Activated B cell treated with CpG ODN at 0.5 μM for 24 hours (primary cell): ENCODE measurements around the gene CACNA2D3. TPM values are rescaled to one million over a fixed set of nuclear protein-coding genes. Genes with fewer than 3 reads are reported as not detected.

Experiments used
- ATAC-seq: fragments of 200-7000 bp; cut with Tn5 transposase; one replicate; pipeline ENCODE4 v1.10.0; 2021; ENCODE audit warnings: low read depth, mild to moderate bottlenecking, moderate library complexity
- CTCF ChIA-PET: fragments of 350-600 bp; sonication (Branson Sonifier 250); formaldehyde crosslinking; loops from one replicate; lab custom pipeline; 2021; ENCODE audit warnings: antibody characterized with exemption; lab: Charles Lee
- POLR2A ChIA-PET: fragments of 350-600 bp; sonication (Branson Sonifier 250); formaldehyde crosslinking; loops from one replicate; lab custom pipeline; 2021; ENCODE audit warnings: antibody characterized with exemption; lab: Charles Lee
- DNase-seq: peaks from one replicate; pipeline ENCODE4 v3.0.0; 2022
- H3K27ac Mint-ChIP-seq: one replicate; pipeline ENCODE4 v1.8.0; 2020; ENCODE audit warnings: mixed read lengths
- H3K27me3 Mint-ChIP-seq: one replicate; pipeline ENCODE4 v1.8.0; 2021; ENCODE audit warnings: mixed read lengths
- H3K36me3 Mint-ChIP-seq: one replicate; pipeline ENCODE4 v1.8.0; 2021; ENCODE audit warnings: low read depth, mixed read lengths
- H3K4me1 Mint-ChIP-seq: one replicate; pipeline ENCODE4 v1.8.0; 2021; ENCODE audit warnings: mixed read lengths
- H3K4me3 Mint-ChIP-seq: one replicate; pipeline ENCODE4 v1.8.0; 2020; ENCODE audit warnings: mild to moderate bottlenecking, mixed read lengths
- H3K9me3 Mint-ChIP-seq: one replicate; pipeline ENCODE4 v1.8.0; 2020; ENCODE audit warnings: mixed read lengths
- intact Hi-C: fragments of 100-400 bp; cut with micrococcal nuclease; formaldehyde crosslinking; loops from one replicate; pipeline ENCODE4 v1.15.1; 2024
- total RNA-seq: library from RNA; stranded (reverse); gene quantifications from 2 replicates; pipeline ENCODE4 v1.2.3, GENCODE V29; 2022
- TF ChIP-seq, protein P1 (sequence below): fragments of 200-600 bp; IDR thresholded peaks from one replicate; pipeline ENCODE4 v1.8.0; 2022; ENCODE audit warnings: antibody characterized with exemption, mild to moderate bottlenecking

Gene CACNA2D3
- total RNA-seq, 1 donor from 2014 or later = not detected

DNA sequence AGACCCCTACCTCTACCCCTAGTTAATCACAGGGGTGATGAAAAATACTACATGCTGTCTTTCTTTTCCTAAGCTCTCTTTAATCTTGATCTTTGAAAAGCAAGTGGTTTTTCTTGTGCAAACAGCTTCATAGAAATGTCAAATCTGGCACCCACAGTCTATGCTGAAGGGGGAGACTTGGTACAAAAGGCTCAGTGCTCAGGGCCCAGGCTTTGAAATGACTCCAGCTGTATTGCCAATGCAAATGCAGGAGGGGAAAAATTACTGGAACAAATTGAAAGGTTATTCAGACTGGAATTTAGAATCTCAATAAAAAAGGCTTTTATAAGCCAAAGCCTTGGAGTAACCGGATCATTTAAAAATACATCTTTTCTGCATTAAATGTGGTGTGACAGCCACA lies 581.6 kb downstream of the CACNA2D3 start:
- no peaks in the 10 kb centered on the region for H3K9me3 Mint-ChIP-seq
- ChIA-PET CTCF (no interaction called here), POLR2A (no interaction called here)
- no peaks in the 10 kb centered on the region for H3K4me1 Mint-ChIP-seq
- intact Hi-C loops = no loop called here
- no peak overlapping the region for H3K27ac Mint-ChIP-seq
- DNase-seq = no peak
- H3K27me3 Mint-ChIP-seq = no peaks in the 10 kb centered on the region
- no peak overlapping the region for H3K4me3 Mint-ChIP-seq
- TF ChIP-seq, protein P1, sequence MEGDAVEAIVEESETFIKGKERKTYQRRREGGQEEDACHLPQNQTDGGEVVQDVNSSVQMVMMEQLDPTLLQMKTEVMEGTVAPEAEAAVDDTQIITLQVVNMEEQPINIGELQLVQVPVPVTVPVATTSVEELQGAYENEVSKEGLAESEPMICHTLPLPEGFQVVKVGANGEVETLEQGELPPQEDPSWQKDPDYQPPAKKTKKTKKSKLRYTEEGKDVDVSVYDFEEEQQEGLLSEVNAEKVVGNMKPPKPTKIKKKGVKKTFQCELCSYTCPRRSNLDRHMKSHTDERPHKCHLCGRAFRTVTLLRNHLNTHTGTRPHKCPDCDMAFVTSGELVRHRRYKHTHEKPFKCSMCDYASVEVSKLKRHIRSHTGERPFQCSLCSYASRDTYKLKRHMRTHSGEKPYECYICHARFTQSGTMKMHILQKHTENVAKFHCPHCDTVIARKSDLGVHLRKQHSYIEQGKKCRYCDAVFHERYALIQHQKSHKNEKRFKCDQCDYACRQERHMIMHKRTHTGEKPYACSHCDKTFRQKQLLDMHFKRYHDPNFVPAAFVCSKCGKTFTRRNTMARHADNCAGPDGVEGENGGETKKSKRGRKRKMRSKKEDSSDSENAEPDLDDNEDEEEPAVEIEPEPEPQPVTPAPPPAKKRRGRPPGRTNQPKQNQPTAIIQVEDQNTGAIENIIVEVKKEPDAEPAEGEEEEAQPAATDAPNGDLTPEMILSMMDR = no peak
- H3K36me3 Mint-ChIP-seq = no peaks in the 10 kb centered on the region
- ATAC-seq = no peak

DNA sequence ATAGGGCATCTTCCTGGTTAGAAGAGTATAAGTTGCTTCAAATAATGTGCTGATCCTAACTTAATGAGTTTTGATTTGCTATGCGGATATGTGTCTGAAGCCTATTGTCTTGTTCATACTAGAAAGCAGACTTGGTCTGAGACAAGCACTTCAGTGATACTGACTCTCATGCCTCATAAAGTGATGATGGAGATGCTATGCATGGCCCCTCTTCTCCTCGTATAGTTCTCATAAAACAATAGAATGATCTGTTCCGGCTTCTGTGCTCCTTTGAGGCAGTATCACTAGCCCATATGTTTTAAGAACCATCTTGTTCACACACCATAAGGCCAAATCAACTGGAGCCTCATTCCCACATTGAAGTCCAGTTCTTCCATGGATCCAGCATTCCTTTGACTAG lies 583.4 kb downstream of the CACNA2D3 start:
- ChIA-PET POLR2A (no interaction called here), CTCF (no interaction called here)
- Mint-ChIP-seq H3K4me1 (no peaks in the 10 kb centered on the region), H3K27me3 (no peaks in the 10 kb centered on the region), H3K9me3 (no peaks in the 10 kb centered on the region), H3K36me3 (no peaks in the 10 kb centered on the region), H3K4me3 (no peak overlapping the region), H3K27ac (no peak overlapping the region)
- intact Hi-C loops = no loop called here
- DNase-seq = no peak
- TF ChIP-seq, protein P1 = no peak
- no peak for ATAC-seq

- Mint-ChIP-seq H3K36me3 (no peaks in the 10 kb centered on the region), H3K27ac (no peak overlapping the region), H3K27me3 (no peaks in the 10 kb centered on the region), H3K4me1 (no peaks in the 10 kb centered on the region), H3K9me3 (no peaks in the 10 kb centered on the region), H3K4me3 (no peak overlapping the region)
- POLR2A ChIA-PET = no interaction called here
- TF ChIP-seq, protein P1 = no peak
- no peak for ATAC-seq
- intact Hi-C loops = no loop called here
- CTCF ChIA-PET = no interaction called here
- DNase-seq = no peak
Measured at GRCh38 chr3:54706738-54707137, 584.4 kb downstream of the CACNA2D3 start.

DNA sequence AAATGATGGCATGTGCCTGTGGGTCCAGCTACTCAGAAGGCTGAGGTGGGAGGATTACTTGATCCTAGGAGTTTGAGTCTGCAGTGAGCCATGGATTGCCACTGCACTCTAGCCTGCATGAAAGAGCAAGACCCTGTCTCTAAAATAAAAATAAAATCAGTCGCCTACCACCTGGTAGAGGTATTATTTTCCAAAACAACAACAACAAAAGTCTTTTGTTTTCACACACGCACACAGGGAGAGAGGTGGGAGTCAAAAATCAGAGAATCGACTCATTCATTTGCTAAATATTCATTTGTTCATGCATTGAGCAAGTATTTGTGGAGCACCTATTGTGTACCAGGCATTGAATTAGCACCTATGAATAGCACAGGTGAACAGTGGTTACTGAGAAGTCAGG lies 587.4 kb downstream of the CACNA2D3 start:
- Mint-ChIP-seq H3K27ac (no peak overlapping the region), H3K4me1 (no peaks in the 10 kb centered on the region), H3K27me3 (no peaks in the 10 kb centered on the region), H3K4me3 (no peak overlapping the region), H3K36me3 (no peaks in the 10 kb centered on the region), H3K9me3 (peaks cover 3% of the 10 kb centered on the region)
- ChIA-PET POLR2A (no interaction called here), CTCF (no interaction called here)
- intact Hi-C loops = no loop called here
- TF ChIP-seq, protein P1 = no peak
- DNase-seq (no peak), ATAC-seq (no peak)

GRCh38 chr3:54710954-54711353 lies 588.6 kb downstream of the CACNA2D3 start:
- Mint-ChIP-seq H3K9me3 (peaks cover 6% of the 10 kb centered on the region), H3K4me1 (no peaks in the 10 kb centered on the region), H3K36me3 (no peaks in the 10 kb centered on the region), H3K27me3 (no peaks in the 10 kb centered on the region), H3K4me3 (no peak overlapping the region), H3K27ac (no peak overlapping the region)
- intact Hi-C loops = no loop called here
- ChIA-PET POLR2A (no interaction called here), CTCF (no interaction called here)
- no peak for DNase-seq
- TF ChIP-seq, protein P1 = no peak
- no peak for ATAC-seq
